NCI-H2196 (cell line): Measurements from ENCODE around the gene PSMD12.
"Not testable (repeated sequence)": the region's sequence is repeated elsewhere in the genome, so short reads cannot be mapped to it uniquely, and the experiment has no call there.

Experiments used
- DNase-seq: peaks from one replicate; lab custom pipeline; 2025; ENCODE audit not compliant: unreplicated experiment; lab: John Stamatoyannopoulos, UW

Gene PSMD12

DNA sequence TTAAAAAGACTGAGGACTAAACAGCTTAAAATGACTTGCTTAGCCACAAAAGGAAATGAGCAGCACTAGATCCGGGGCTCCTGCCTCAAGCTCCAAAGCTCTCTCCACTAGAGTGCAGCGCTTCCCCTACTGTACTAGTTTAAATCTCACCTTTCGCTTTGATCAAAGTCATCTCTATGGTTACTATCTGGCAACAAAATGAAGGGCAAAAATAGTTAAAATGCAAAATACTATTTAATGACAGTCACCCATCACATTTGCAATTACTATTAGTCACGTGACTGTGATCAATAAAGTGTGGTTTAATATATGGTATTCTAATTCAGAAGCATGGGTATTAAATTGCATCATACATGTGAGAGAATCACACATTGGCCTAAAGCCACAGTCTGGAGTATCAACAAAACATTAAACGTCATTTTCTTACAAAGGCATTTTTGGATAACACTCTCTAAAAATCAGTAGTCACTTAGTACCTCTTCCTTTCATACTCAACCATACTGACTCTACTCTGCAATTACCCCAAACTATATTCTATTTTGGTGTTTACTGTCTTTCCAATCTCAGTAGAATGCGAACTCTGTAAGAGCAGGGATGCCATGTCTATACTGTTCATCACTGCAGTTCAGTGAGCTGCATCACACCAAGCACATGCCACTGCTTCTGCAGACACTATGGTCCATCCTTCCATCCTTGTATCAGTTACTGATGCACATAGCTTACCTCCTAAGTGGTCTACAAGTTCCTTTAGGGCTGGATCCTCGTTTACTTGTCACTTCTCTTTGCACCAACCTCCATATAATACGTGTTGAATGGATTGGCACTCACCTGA lies 6.2 kb downstream of the PSMD12 start:
- DNase-seq: peak; percentile 18

DNA sequence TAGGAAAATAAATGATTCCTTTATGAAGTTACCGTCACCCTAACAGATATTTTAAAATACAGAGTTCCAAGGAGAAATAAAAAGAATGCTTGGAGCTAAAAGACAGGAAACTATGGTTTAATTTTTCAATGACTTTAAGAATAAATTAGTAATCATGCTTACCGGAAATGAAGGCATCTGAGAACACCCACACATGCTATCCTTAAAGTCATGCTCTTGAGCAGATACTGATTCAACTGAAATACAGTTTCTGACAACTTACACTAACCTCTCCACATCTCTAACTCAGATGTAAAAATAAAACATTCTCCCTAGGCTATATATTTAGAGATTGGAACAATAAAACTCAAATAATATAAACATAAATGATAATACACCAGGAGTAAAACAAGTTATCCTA lies 7.8 kb downstream of the PSMD12 start:
- DNase-seq: no peak

GRCh38 chr17:67353929-67354574 lies 12.3 kb downstream of the PSMD12 start:
- DNase-seq: no peak

GRCh38 chr17:67353161-67353560 lies 13.2 kb downstream of the PSMD12 start:
- no peak for DNase-seq

GRCh38 chr17:67349420-67349819 lies 17.0 kb downstream of the PSMD12 start:
- no peak for DNase-seq

DNA sequence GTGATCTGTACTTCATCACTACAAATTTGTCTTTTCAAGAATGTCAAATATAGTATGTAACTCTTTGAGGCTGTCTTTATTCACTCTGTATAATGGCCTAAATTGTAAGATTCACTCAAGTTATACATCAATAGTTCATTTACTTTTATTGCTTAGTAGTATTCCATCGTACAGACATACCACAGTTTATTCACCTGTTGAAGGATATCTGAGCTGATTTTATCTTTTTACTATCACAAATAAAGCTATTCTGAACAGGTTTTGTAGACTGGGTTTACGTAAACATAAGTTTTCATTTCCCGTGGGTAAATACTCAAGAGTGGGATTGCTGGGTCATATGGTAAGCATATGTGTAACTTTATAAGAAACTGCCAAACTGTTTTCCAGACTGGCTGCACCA lies 18.6 kb downstream of the PSMD12 start:
- no peak for DNase-seq

- DNase-seq: no peak
These were observed 23.1 kb downstream of the PSMD12 start for GRCh38 chr17:67343237-67343636.

GRCh38 chr17:67338353-67338752 lies 28.0 kb downstream of the PSMD12 start:
- not testable (repeated sequence) for DNase-seq

- DNase-seq: no peak
These were observed 29.5 kb downstream of the PSMD12 start for GRCh38 chr17:67336859-67337258.

- no peak for DNase-seq
These were observed 31.0 kb downstream of the PSMD12 start for GRCh38 chr17:67335245-67335835.

GRCh38 chr17:67332162-67332508 lies 34.2 kb downstream of the PSMD12 start:
- DNase-seq: not testable (repeated sequence)

- not testable (repeated sequence) for DNase-seq
These were observed 34.8 kb downstream of the PSMD12 start for GRCh38 chr17:67331381-67332161.

- DNase-seq: no peak
These were observed 38.4 kb downstream of the PSMD12 start for GRCh38 chr17:67328026-67328425.

DNA sequence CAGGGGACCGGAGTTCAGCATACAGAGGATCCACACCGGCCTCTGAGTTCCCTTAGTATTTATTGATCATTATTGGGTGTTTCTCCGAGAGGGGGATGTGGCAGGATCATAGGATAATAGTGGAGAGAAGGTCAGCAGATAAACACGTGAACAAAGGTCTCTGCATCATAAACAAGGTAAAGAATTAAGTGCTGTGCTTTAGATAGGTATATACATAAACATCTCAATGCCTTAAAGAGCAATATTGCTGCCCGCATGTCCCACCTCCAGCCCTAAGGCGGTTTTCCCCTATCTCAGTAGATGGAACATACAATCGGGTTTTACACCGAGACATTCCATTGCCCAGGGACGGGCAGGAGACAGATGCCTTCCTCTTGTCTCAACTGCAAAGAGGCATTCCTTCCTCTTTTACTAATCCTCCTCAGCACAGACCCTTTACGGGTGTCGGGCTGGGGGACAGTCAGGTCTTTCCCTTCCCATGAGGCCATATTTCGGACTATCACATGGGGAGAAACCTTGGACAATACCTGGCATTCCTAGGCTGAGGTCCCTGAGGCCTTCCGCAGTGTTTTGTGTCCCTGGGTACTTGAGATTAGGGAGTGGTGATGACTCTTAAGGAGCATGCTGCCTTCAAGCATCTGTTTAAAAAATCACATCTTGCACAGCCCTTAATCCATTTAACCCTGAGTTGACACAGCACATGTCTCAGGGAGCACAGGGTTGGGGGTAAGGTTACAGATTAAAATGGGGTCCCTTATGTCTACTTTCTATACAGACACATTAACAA lies 39.2 kb downstream of the PSMD12 start:
- DNase-seq: not testable (repeated sequence)

DNA sequence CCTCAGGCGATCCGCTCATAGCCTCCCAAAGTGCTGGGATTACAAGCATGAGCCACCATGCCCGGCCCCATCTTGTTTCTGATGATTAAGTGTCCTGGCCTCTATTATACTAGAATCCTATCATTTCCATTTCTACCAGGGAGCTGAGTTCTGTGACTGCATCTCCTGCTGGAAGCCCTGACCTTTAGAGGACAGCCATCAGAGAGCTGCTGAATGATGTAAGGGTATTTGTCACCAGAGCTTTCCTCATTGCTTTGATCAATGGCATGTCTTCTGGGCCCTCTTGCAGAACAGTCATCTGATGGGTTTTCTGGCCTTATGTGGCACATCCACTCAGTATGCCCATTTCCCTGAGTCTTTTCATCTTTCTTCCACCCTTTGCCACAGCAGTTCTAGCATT lies 39.9 kb downstream of the PSMD12 start:
- no peak for DNase-seq

- no peak for DNase-seq
These were observed 42.0 kb downstream of the PSMD12 start for GRCh38 chr17:67324330-67324729.

GRCh38 chr17:67323445-67323844 lies 42.9 kb downstream of the PSMD12 start:
- no peak for DNase-seq

GRCh38 chr17:67322042-67322787 lies 44.2 kb downstream of the PSMD12 start:
- peak; percentile 35 for DNase-seq

DNA sequence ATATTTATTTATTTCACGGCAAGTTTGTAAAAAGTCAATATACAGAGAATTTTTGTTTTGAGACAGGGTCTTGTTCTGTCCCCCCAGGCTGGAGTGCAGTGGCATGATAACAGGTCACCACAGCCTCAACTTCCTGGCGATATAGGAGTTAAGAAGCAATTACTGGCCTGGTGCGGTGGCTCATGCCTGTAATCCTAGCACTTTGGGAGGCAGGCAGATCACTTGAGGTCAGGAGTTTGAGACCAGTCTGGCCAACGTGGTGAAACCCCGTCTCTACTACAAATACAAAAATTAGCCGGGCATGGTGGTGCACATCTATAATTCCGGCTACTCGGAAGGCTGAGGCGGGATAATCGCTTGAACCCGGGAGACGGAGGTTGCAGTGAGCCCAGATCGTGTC lies 44.9 kb downstream of the PSMD12 start:
- DNase-seq: not testable (repeated sequence)

GRCh38 chr17:67316781-67317180 lies 49.6 kb downstream of the PSMD12 start:
- no peak for DNase-seq
